Bronchial epithelial cell (primary cell): ENCODE data around the gene AOPEP. TPM values are rescaled to one million over a fixed set of nuclear protein-coding genes. Genes with fewer than 3 reads are reported as not detected.

ENCODE experiments used
- DNase-seq: peaks from one replicate; pipeline ENCODE4 v3.0.0-alpha.2; 2010; ENCODE audit warnings: low read depth
- FAIRE-seq: peaks from 2 replicates; lab custom pipeline; 2011; peaks lifted over from hg19 to GRCh38; lab: Jason Lieb, UNC
- H3K27me3 ChIP-seq: 2 replicates; pipeline ENCODE4 v1.5.1; 2011; ENCODE audit warnings: low read length; ENCODE audit not compliant: control insufficient read depth, insufficient read depth
- H3K36me3 ChIP-seq: 2 replicates; pipeline ENCODE4 v1.5.1; 2011; ENCODE audit warnings: low read length; ENCODE audit not compliant: control insufficient read depth, insufficient read depth
- H3K4me3 ChIP-seq: 2 replicates; pipeline ENCODE4 v1.5.1; 2011; ENCODE audit warnings: mild to moderate bottlenecking, low read depth, low read length, control low read depth
- total RNA-seq: library from RNA; depleted of rRNA; stranded (reverse); fragments of >200 nt; gene quantifications from 2 replicates; pipeline ENCODE4 v1.2.1, GENCODE V29; 2014
- TF ChIP-seq, protein P1 (sequence below): IDR thresholded peaks from 2 replicates; pipeline ENCODE4 v1.5.1; 2011; ENCODE audit warnings: mild to moderate bottlenecking, moderate library complexity, low read length, control low read depth, inconsistent platforms; ENCODE audit not compliant: insufficient read depth, severe bottlenecking

Gene AOPEP
- total RNA-seq, 1 donor from 2014 or later: 91.1 TPM

DNA sequence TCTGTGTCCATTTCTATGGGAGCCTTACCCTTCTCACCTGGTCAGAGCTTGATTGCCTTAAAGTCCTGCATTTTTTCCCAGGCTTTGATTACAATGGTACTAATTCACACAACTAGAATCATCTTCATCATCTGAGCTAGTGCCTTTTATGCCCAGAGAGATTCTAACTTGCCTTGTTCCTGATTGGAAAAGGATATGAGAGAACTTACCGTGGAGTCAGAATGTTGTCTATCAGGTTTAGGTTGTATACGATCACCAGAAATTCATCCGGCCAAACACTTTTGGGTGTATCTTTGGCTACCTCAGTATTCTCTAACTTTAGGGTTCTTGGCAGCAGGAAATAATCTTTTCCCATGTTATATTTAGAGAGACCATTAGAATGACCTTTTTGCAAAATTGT, 71.7 kb downstream of the AOPEP start:
- DNase-seq: no peak
- Histone ChIP-seq H3K4me3 (no peak overlapping the region), H3K27me3 (no peaks in the 10 kb centered on the region), H3K36me3 (peaks cover 2% of the 10 kb centered on the region)
- FAIRE-seq: no peak
- TF ChIP-seq, protein P1, sequence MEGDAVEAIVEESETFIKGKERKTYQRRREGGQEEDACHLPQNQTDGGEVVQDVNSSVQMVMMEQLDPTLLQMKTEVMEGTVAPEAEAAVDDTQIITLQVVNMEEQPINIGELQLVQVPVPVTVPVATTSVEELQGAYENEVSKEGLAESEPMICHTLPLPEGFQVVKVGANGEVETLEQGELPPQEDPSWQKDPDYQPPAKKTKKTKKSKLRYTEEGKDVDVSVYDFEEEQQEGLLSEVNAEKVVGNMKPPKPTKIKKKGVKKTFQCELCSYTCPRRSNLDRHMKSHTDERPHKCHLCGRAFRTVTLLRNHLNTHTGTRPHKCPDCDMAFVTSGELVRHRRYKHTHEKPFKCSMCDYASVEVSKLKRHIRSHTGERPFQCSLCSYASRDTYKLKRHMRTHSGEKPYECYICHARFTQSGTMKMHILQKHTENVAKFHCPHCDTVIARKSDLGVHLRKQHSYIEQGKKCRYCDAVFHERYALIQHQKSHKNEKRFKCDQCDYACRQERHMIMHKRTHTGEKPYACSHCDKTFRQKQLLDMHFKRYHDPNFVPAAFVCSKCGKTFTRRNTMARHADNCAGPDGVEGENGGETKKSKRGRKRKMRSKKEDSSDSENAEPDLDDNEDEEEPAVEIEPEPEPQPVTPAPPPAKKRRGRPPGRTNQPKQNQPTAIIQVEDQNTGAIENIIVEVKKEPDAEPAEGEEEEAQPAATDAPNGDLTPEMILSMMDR: no peak

- TF ChIP-seq, protein P1: no peak
- Histone ChIP-seq H3K27me3 (no peaks in the 10 kb centered on the region), H3K4me3 (no peak overlapping the region), H3K36me3 (peaks cover 2% of the 10 kb centered on the region)
- DNase-seq (no peak), FAIRE-seq (no peak)
Observed at GRCh38 chr9:94798708-94799107, 72.2 kb downstream of the AOPEP start.

DNA sequence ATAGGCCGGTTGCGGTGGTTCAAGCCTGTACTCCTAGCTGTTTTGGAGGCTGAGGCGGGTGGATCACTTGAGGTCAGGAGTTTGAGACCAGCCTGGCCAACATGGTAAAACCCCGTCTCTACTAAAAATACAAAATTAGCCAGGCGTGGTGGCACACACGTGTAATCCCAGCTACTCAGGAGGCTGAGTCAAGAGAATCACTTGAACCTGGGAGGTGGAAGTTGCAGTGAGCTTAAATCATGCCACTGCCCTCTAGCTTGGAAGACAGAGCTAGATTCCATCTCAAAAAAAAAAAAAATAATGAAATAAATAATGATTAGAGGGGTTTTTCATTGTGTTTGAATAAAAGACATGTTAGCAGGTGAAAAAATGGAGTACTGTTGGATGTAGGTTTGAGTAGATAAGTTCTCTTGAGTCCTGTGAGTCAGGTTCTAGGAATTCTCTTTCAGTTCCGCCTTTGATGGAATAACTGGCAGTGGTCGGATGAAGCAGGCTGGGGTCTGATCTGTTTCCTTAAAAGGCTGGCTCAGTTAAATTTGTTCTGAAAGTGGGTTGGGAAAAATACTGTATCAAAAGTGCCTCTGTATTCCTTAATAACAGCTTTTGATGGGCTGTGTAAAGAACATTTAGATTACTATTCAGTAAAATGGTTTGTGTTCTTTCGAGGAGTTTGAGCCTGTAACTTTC, 73.2 kb downstream of the AOPEP start:
- no peaks in the 10 kb centered on the region for H3K27me3 ChIP-seq
- FAIRE-seq (no peak), DNase-seq (peak; percentile 71)
- TF ChIP-seq, protein P1: no peak
- no peak overlapping the region for H3K4me3 ChIP-seq
- H3K36me3 ChIP-seq: peaks cover 2% of the 10 kb centered on the region

GRCh38 chr9:94800424-94801117, 74.1 kb downstream of the AOPEP start:
- TF ChIP-seq, protein P1: no peak
- H3K27me3 ChIP-seq: no peaks in the 10 kb centered on the region
- H3K4me3 ChIP-seq: no peak overlapping the region
- peaks cover 1% of the 10 kb centered on the region for H3K36me3 ChIP-seq
- no peak for DNase-seq
- FAIRE-seq: no peak

DNA sequence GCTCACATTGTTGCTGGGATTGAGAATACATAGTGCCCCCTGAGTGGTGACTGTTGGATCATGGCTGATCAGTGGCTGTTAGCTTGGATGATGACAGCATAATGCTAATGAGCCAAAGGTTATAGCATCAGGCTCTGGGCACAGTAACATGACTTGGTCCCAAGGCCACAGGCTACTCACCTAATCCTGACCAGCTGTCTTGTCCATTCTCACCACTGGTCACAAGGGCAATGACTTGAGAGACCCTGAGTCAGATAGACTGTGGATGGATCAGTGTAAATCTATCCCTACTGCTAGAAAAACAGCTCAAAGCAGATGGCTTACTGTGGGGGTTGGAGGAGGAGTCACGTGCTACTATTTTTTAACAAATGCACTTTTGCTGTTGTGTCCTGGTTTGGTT, 74.7 kb downstream of the AOPEP start:
- no peaks in the 10 kb centered on the region for H3K27me3 ChIP-seq
- peaks cover 1% of the 10 kb centered on the region for H3K36me3 ChIP-seq
- no peak for DNase-seq
- no peak overlapping the region for H3K4me3 ChIP-seq
- TF ChIP-seq, protein P1: no peak
- FAIRE-seq: no peak
